Ascending aorta (tissue), 2 donors: ENCODE data around the gene SLC22A23. TPM values are rescaled to one million over a fixed set of nuclear protein-coding genes. Genes with fewer than 3 reads are reported as not detected.

ENCODE experiments used
- DNase-seq, 2 donors: peaks; one replicate each; pipeline ENCODE4 v3.0.0-alpha.2; 2019; ENCODE audit warnings: low spot score in 2 of 2
- H3K27ac ChIP-seq, 2 donors: fragments of 200-600 bp; sonication (generic); one replicate each; pipeline ENCODE4 v1.5.1; 2016 to 2017; ENCODE audit warnings: mild to moderate bottlenecking in 1 of 2
- H3K27me3 ChIP-seq: fragments of 200-600 bp; sonication (generic); one replicate; pipeline ENCODE4 v1.5.1; 2017
- H3K36me3 ChIP-seq, 2 donors: fragments of 200-600 bp; sonication (generic); one replicate each; pipeline ENCODE4 v1.5.1; 2016
- H3K4me1 ChIP-seq, 2 donors: fragments of 200-600 bp; sonication (generic); one replicate each; pipeline ENCODE4 v1.5.1; 2016 to 2017; ENCODE audit warnings: mild to moderate bottlenecking in 1 of 2
- H3K4me3 ChIP-seq, 2 donors: fragments of 200-600 bp; sonication (generic); one replicate each; pipeline ENCODE4 v1.5.1; 2016 to 2017; ENCODE audit warnings: mild to moderate bottlenecking in 1 of 2
- H3K9me3 ChIP-seq, 2 donors: fragments of 200-600 bp; sonication (generic); one replicate each; pipeline ENCODE4 v1.5.1; 2016
- CTCF ChIP-seq, 3 experiments: fragments of 200-600 bp in 2 of 3; fragments of 450-650 bp in 1 of 3; sonication (generic) in 2 of 3; IDR thresholded peaks; one replicate each; pipeline ENCODE4 v1.5.1; 2016 to 2019; ENCODE audit warnings: antibody characterized with exemption in 3 of 3, mild to moderate bottlenecking in 1 of 3, moderate library complexity in 1 of 3
- intact Hi-C: fragments of 100-400 bp; cut with DNase I; formaldehyde crosslinking; loops from one replicate; pipeline ENCODE4 v1.15.1; 2023
- total RNA-seq: library from RNA; depleted of rRNA; stranded (reverse); fragments of >200 nt; gene quantifications from one replicate; pipeline ENCODE4 v1.1.0, GENCODE V29; 2016

Gene SLC22A23
- total RNA-seq, 1 donor from 2014 or later: 42.0 TPM

- TF ChIP-seq CTCF (IDR thresholded peaks at IDR 0.05): no peak
- peaks cover 3 to 12% of the 10 kb centered on the region in 2 donors for H3K4me1 ChIP-seq
- no peak overlapping the region for H3K4me3 ChIP-seq
- H3K27me3 ChIP-seq: no peaks in the 10 kb centered on the region
- no peaks in the 10 kb centered on the region for H3K9me3 ChIP-seq
- no peak overlapping the region for H3K27ac ChIP-seq
- DNase-seq: no peak
- intact Hi-C loops: no loop called here
- peaks cover 12 to 26% of the 10 kb centered on the region in 2 donors for H3K36me3 ChIP-seq
These were observed 192.5 kb downstream of the SLC22A23 start for GRCh38 chr6:3264356-3264755.

- Histone ChIP-seq H3K27me3 (no peaks in the 10 kb centered on the region), H3K4me1 (peaks cover 3 to 15% of the 10 kb centered on the region in 2 donors), H3K27ac (no peak overlapping the region), H3K9me3 (no peaks in the 10 kb centered on the region), H3K36me3 (peaks cover 12 to 19% of the 10 kb centered on the region in 2 donors), H3K4me3 (no peak overlapping the region)
- TF ChIP-seq CTCF (IDR thresholded peaks at IDR 0.05): no peak
- DNase-seq: no peak
- intact Hi-C loops: no loop called here
These were observed 193.8 kb downstream of the SLC22A23 start for GRCh38 chr6:3263096-3263495.

- Histone ChIP-seq H3K4me3 (no peak overlapping the region), H3K27ac (no peak overlapping the region), H3K27me3 (no peaks in the 10 kb centered on the region), H3K4me1 (peaks cover 3 to 15% of the 10 kb centered on the region in 2 donors), H3K36me3 (peaks cover 12 to 18% of the 10 kb centered on the region in 2 donors), H3K9me3 (no peaks in the 10 kb centered on the region)
- no peak for TF ChIP-seq CTCF (IDR thresholded peaks at IDR 0.05)
- intact Hi-C loops: no loop called here
- no peak for DNase-seq
These were observed 194.9 kb downstream of the SLC22A23 start for GRCh38 chr6:3261921-3262320.

- peaks cover 3 to 15% of the 10 kb centered on the region in 2 donors for H3K4me1 ChIP-seq
- peaks cover 12 to 18% of the 10 kb centered on the region in 2 donors for H3K36me3 ChIP-seq
- DNase-seq: no peak
- no peak for TF ChIP-seq CTCF (IDR thresholded peaks at IDR 0.05)
- H3K27ac ChIP-seq: no peak overlapping the region
- H3K9me3 ChIP-seq: no peaks in the 10 kb centered on the region
- no peaks in the 10 kb centered on the region for H3K27me3 ChIP-seq
- intact Hi-C loops: no loop called here
- no peak overlapping the region for H3K4me3 ChIP-seq
These were observed 195.4 kb downstream of the SLC22A23 start for GRCh38 chr6:3261518-3261820.

GRCh38 chr6:3260772-3261517 is 195.9 kb downstream of the SLC22A23 start:
- intact Hi-C loops: no loop called here
- TF ChIP-seq CTCF (IDR thresholded peaks at IDR 0.05): no peak
- no peak overlapping the region for H3K4me3 ChIP-seq
- H3K27me3 ChIP-seq: no peaks in the 10 kb centered on the region
- no peaks in the 10 kb centered on the region for H3K9me3 ChIP-seq
- peaks cover 3 to 15% of the 10 kb centered on the region in 2 donors for H3K4me1 ChIP-seq
- no peak overlapping the region for H3K27ac ChIP-seq
- DNase-seq: no peak
- H3K36me3 ChIP-seq: peaks cover 12 to 18% of the 10 kb centered on the region in 2 donors
